ENCODE measurements around the gene ZSWIM4. TPM values are rescaled to one million over a fixed set of nuclear protein-coding genes. Genes with fewer than 3 reads are reported as not detected.

ZSWIM4 gene
- total RNA-seq, 4 donors from 2014 or later = 6.9 to 15.6 (median 8.9) TPM

DNA sequence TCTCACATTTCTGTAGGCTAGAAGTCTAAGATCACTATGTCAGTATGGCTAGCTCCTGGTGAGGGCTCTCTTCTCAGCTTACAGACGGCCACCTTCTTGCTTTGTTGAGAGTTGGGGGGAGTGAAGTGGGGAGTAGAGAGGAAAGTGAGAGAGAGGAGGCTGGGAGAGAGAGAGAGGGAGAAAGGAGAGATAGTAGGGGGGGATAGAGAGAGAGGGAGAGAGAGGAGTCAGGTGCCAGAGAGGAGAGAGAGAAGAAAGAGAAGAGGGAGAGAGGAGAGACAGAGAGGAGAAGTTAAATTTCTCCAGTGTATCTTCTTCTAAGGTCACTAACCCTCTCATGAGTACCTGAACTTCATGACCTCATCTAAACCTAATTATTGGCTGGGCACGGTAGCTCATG, 28.7 kb downstream of the ZSWIM4 start:
- no peak for TF ChIP-seq POLR2A (IDR thresholded peaks at IDR 0.05)
- TF ChIP-seq, protein P1, sequence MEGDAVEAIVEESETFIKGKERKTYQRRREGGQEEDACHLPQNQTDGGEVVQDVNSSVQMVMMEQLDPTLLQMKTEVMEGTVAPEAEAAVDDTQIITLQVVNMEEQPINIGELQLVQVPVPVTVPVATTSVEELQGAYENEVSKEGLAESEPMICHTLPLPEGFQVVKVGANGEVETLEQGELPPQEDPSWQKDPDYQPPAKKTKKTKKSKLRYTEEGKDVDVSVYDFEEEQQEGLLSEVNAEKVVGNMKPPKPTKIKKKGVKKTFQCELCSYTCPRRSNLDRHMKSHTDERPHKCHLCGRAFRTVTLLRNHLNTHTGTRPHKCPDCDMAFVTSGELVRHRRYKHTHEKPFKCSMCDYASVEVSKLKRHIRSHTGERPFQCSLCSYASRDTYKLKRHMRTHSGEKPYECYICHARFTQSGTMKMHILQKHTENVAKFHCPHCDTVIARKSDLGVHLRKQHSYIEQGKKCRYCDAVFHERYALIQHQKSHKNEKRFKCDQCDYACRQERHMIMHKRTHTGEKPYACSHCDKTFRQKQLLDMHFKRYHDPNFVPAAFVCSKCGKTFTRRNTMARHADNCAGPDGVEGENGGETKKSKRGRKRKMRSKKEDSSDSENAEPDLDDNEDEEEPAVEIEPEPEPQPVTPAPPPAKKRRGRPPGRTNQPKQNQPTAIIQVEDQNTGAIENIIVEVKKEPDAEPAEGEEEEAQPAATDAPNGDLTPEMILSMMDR (IDR thresholded peaks at IDR 0.05) = no peak
- no peaks in the 10 kb centered on the region for H3K36me3 ChIP-seq
- H3K9me3 ChIP-seq = no peaks in the 10 kb centered on the region
- DNase-seq = no peak
- 88 to 96% methylated on average over 2 of the region's 2 CpGs for WGBS, 2 donors
- no peak overlapping the region for H3K4me3 ChIP-seq (replicated peaks in 1 of 3)
- no peaks in the 10 kb centered on the region for H3K27me3 ChIP-seq
- intact Hi-C loops (cut with DNase I) = no loop called here
- H3K27ac ChIP-seq = peak overlapping the region in 1 of 3 donors; percentile 64
- H3K4me1 ChIP-seq = peaks cover 3 to 12% of the 10 kb centered on the region in 2 donors

DNA sequence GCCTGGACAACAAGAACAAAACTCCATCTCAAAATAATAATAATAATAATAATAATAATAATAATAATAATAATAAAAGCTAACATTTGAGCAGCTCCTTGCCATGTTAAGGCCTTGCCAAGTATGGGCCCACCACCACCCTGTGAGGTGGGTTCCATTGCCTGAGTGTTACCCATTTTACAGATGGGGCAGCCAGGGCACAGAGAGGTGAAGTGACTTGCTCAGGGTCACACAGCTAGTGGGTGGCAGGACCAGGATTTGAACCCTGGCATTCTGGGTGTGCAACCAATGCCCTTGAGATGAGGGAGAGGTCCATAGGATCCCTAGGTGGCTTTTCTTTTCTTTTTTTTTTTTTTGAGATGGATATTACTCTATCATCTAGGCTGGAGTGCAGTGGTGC, 29.5 kb downstream of the ZSWIM4 start:
- Histone ChIP-seq H3K36me3 (no peaks in the 10 kb centered on the region), H3K9me3 (no peaks in the 10 kb centered on the region), H3K4me3 (replicated peaks in 1 of 3) (no peak overlapping the region), H3K27ac (no peak overlapping the region), H3K27me3 (no peaks in the 10 kb centered on the region), H3K4me1 (peaks cover 3 to 12% of the 10 kb centered on the region in 2 donors)
- no peak for DNase-seq
- intact Hi-C loops (cut with DNase I) = no loop called here
- TF ChIP-seq POLR2A (IDR thresholded peaks at IDR 0.05) = no peak
- TF ChIP-seq, protein P1 (IDR thresholded peaks at IDR 0.05) = no peak

DNA sequence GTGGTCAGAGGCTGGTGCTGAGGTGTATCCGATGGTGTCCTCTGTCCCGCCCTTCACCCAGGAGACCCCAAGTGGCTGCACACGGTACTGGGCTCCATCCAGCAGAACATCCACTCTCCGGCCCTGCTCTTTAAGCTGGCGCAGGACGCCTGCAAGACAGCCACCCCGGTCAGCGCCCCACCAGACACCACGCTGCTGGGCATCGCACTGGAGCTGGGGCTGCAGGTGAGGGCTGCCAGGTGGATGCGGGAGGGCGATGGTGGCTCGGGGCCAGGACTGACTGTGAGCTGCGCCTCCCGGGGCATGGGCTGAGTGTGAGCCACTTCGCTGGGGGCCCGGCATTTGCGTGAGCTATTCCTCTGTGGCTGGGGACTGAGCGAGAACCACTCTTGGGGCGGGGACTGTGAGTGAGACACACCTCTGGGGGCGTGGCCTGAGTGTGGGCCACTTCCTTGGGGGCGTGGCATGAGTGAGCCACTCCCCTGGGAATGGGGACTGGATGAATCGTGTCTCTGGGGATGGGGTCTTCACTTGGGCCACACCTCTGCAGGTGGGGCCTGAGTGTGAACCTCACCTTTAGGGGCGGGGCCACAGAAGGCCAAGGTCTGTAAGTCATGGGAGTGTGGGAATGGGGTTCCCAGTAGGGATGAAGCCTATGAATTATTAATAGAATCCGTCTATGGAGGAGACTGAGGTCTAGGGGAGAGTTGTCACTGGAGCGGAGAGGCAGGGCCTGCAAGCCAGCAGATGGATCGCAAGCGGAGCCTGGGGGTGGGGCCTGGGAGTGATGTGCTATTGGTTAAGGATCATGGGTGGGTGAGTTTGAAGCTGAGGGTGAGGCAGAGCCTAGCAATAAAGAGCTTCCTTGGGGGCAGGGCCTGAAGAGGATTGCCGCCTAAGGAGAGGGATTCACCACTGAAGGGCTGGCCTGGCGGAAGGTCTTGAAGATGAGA, 30.5 kb downstream of the ZSWIM4 start:
- 88 to 94% methylated on average over 22 of the region's 30 CpGs for WGBS, 2 donors
- H3K36me3 ChIP-seq = peaks cover 5% of the 10 kb centered on the region in 2 donors
- no peaks in the 10 kb centered on the region for H3K27me3 ChIP-seq
- no peak overlapping the region for H3K4me3 ChIP-seq (replicated peaks in 1 of 3)
- TF ChIP-seq POLR2A (IDR thresholded peaks at IDR 0.05) = no peak
- TF ChIP-seq, protein P1 (IDR thresholded peaks at IDR 0.05) = no peak
- no peak for DNase-seq
- peaks cover 3 to 12% of the 10 kb centered on the region in 2 donors for H3K4me1 ChIP-seq
- no peak overlapping the region for H3K27ac ChIP-seq
- intact Hi-C loops (cut with DNase I) = no loop called here
- no peaks in the 10 kb centered on the region for H3K9me3 ChIP-seq

DNA sequence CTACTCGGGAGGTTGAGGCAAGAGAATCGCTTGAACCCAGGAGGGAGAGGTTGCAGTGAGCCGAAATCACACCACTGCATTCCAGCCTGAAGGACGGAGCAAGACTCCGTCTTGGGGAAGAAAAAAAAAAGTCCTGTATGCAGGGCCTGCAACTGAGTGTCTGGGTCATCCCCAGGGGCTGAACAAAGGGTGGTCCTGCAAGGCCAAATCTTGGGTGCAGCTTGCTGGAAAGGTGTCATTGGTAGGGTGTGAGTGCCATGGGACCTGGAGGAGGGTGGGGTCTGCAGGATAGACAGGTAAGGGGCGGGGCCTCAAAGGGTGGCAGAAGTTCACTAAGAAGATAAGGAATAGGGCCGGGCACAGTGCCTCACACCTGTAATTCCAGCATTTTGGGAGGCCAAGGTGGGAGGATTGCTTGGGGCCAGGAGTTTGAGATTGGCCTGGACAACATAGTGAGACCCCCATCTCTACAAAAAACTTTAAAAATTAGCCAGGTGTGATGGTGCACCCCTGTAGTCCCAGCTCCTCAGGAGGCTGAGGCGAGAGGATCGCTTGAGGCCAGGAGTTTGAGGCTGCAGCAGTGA, 31.5 kb downstream of the ZSWIM4 start:
- no peak for DNase-seq
- intact Hi-C loops (cut with DNase I) = no loop called here
- Histone ChIP-seq H3K27me3 (no peaks in the 10 kb centered on the region), H3K4me3 (replicated peaks in 1 of 3) (no peak overlapping the region), H3K4me1 (peaks cover 3 to 12% of the 10 kb centered on the region in 2 donors), H3K36me3 (peaks cover 6 to 10% of the 10 kb centered on the region in 2 donors), H3K27ac (no peak overlapping the region), H3K9me3 (no peaks in the 10 kb centered on the region)
- no peak for TF ChIP-seq POLR2A (IDR thresholded peaks at IDR 0.05)
- TF ChIP-seq, protein P1 (IDR thresholded peaks at IDR 0.05) = no peak
- WGBS, 2 donors = 91 to 95% methylated on average over 9 of the region's 9 CpGs

DNA sequence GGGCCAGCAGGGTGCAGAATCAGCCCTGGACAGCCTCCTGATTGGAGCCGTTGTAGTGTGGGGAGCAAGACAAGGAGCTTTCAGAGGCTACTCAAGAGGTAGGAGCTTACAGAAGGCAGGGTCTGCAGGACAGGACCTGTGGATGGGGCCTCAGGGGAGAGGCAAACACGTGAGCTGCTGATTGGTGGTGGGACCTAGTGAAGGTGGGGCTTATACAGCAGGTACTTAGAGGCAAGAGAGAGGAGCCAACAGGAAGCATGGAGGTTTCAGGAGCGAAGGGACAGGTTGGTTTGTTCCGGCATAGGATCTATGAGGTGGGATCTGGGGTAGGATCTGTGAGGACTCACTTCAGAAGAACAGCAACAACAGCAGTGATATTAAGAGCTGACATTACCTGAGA, 32.4 kb downstream of the ZSWIM4 start:
- 69 to 84% methylated on average over 4 of the region's 4 CpGs for WGBS, 2 donors
- Histone ChIP-seq H3K27ac (no peak overlapping the region), H3K36me3 (peaks cover 6 to 10% of the 10 kb centered on the region in 2 donors), H3K27me3 (no peaks in the 10 kb centered on the region), H3K4me3 (replicated peaks in 1 of 3) (no peak overlapping the region), H3K4me1 (peaks cover 1 to 7% of the 10 kb centered on the region in 2 donors), H3K9me3 (no peaks in the 10 kb centered on the region)
- DNase-seq = no peak
- intact Hi-C loops (cut with DNase I) = no loop called here
- no peak for TF ChIP-seq POLR2A (IDR thresholded peaks at IDR 0.05)
- TF ChIP-seq, protein P1 (IDR thresholded peaks at IDR 0.05) = no peak
